SK-N-MC (cell line): ENCODE results near the gene FAR2.

ENCODE experiments used
- EZH2 ChIP-seq: fragments of 200-600 bp; sonication (generic); IDR thresholded peaks from one replicate; pipeline ENCODE4 v1.6.1; 2017; ENCODE audit warnings: antibody characterized with exemption
- FOXP2 ChIP-seq: optimal IDR thresholded peaks from 2 replicates; pipeline ENCODE3; 2011; ENCODE audit warnings: mild to moderate bottlenecking, moderate library complexity; ENCODE audit not compliant: insufficient read depth; ENCODE audit errors: extremely low read length, control extremely low read depth

GRCh38 chr12:29299633-29300032, 150.6 kb downstream of the FAR2 start:
- TF ChIP-seq FOXP2 (no peak), EZH2 (no peak)
